OCI-LY7 (cell line): ENCODE data around the gene KAT6B. TPM values are rescaled to one million over a fixed set of nuclear protein-coding genes. Genes with fewer than 3 reads are reported as not detected.

ENCODE experiments used
- BruUV-seq: library from RNA; stranded (reverse); fragments of 400-500 nt; replicated peaks from 2 replicates; lab custom pipeline; 2021; lab: Mats Ljungman, UMichigan
- CTCF ChIA-PET: fragments of 300-600 bp; sonication (Branson Sonifier 250); formaldehyde crosslinking; loops from one replicate; lab custom pipeline; 2022; ENCODE audit warnings: antibody characterized with exemption; ENCODE audit not compliant: unreplicated experiment; lab: Charles Lee
- POLR2A ChIA-PET: fragments of 300-600 bp; sonication (Branson Sonifier 250); formaldehyde crosslinking; loops from one replicate; lab custom pipeline; 2022; ENCODE audit warnings: antibody characterized with exemption; lab: Charles Lee
- DNase-seq: peaks from one replicate; pipeline ENCODE4 v3.0.0-alpha.2; 2015; ENCODE audit warnings: low spot score
- H2AFZ ChIP-seq: fragments of 200-600 bp; sonication (generic), shearing (Covaris generic); 2 replicates; pipeline ENCODE4 v1.6.1; 2014; ENCODE audit warnings: mild to moderate bottlenecking, antibody characterized with exemption, low read length, moderate library complexity
- H3K27ac ChIP-seq: fragments of 200-600 bp; sonication (generic); 2 replicates; pipeline ENCODE4 v1.5.1; 2014; ENCODE audit warnings: mixed run types, low read depth, mild to moderate bottlenecking, moderate library complexity, low read length, inconsistent platforms; ENCODE audit not compliant: poor library complexity, severe bottlenecking
- H3K36me3 ChIP-seq: fragments of 200-600 bp; sonication (generic); 2 replicates; pipeline ENCODE4 v1.6.1; 2014; ENCODE audit warnings: mild to moderate bottlenecking, antibody characterized with exemption, low read length, moderate library complexity, mixed read lengths; ENCODE audit not compliant: insufficient read depth
- H3K4me1 ChIP-seq: fragments of 200-600 bp; sonication (generic); 2 replicates; pipeline ENCODE4 v1.5.1; 2014; ENCODE audit warnings: mild to moderate bottlenecking, low read length; ENCODE audit not compliant: insufficient read depth, poor library complexity, severe bottlenecking
- H3K4me2 ChIP-seq: fragments of 200-600 bp; sonication (generic); 2 replicates; pipeline ENCODE4 v1.6.1; 2014; ENCODE audit warnings: mild to moderate bottlenecking, low read length
- H3K4me3 ChIP-seq: fragments of 200-600 bp; sonication (generic); 2 replicates; pipeline ENCODE4 v1.5.1; 2014; ENCODE audit warnings: mild to moderate bottlenecking, low read depth, low read length; ENCODE audit not compliant: poor library complexity, severe bottlenecking
- H3K79me2 ChIP-seq: fragments of 200-600 bp; sonication (generic); 2 replicates; pipeline ENCODE4 v1.6.1; 2016; ENCODE audit warnings: low read depth, mild to moderate bottlenecking, low read length, moderate library complexity, mixed read lengths; ENCODE audit not compliant: insufficient read depth
- H3K9me2 ChIP-seq: fragments of 200-600 bp; sonication (generic); 2 replicates; pipeline ENCODE4 v1.6.1; 2016; ENCODE audit warnings: mild to moderate bottlenecking, low read length, mixed read lengths; ENCODE audit not compliant: insufficient read depth
- H3K9me3 ChIP-seq: fragments of 200-600 bp; sonication (generic); 2 replicates; pipeline ENCODE4 v1.6.1; 2014; ENCODE audit warnings: mild to moderate bottlenecking, mixed run types, low read length, mixed read lengths
- H4K20me1 ChIP-seq: fragments of 200-600 bp; sonication (generic); 2 replicates; pipeline ENCODE4 v1.6.1; 2014; ENCODE audit warnings: mild to moderate bottlenecking, antibody characterized with exemption, low read length, moderate library complexity, mixed read lengths; ENCODE audit not compliant: insufficient read depth
- CTCF ChIP-seq: fragments of 200-600 bp; sonication (generic); conservative IDR thresholded peaks from 2 replicates; pipeline ENCODE4 v1.5.1; 2014; ENCODE audit warnings: mild to moderate bottlenecking, antibody characterized with exemption, low read length, moderate library complexity, mixed read lengths
- EZH2phosphoT487 ChIP-seq: fragments of 200-600 bp; sonication (generic); IDR thresholded peaks from 2 replicates; pipeline ENCODE4 v1.6.1; 2018; ENCODE audit warnings: low read depth, borderline replicate concordance, mild to moderate bottlenecking, mixed run types, antibody characterized with exemption, low read length, moderate library complexity, mixed read lengths
- intact Hi-C: fragments of 100-400 bp; cut with micrococcal nuclease; formaldehyde crosslinking; loops from one replicate; pipeline ENCODE4 v1.10.0; 2022; ENCODE audit not compliant: unreplicated experiment
- total RNA-seq, 2 experiments: library from RNA; depleted of rRNA in 1 of 2; stranded (reverse); fragments of >200 nt in 1 of 2; shearing (Covaris generic) in 1 of 2; gene quantifications; 2 replicates each; pipeline ENCODE4 v1.2.3, GENCODE V29; 2014 to 2022

The KAT6B gene
- total RNA-seq, 2 experiments from 2014 or later = 20.8 to 40.8 TPM

DNA sequence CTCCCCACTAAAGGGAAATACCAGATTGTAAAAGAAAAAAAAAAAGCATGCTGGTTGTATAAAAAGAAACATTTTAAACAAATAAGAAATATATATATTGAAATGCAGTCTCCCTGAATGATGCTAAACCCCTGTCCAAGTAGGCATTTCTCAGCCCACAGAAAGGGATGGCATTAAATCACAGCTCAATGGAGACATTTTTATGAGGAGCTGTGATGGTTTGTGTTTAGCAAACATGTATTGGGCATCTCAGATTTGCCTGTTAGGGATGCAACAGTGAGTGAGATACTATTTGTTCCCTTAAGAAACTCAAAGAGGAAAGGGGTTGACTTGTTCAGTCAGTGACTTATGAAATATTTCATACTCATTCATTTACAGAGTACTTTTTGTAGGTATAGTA is 51.5 kb downstream of the KAT6B start:
- Histone ChIP-seq H3K4me1 (no peaks in the 10 kb centered on the region), H4K20me1 (no peaks in the 10 kb centered on the region; the same call in 1 of the 2 replicates), H3K79me2 (no peaks in the 10 kb centered on the region; the same call in 1 of the 2 replicates), H3K4me2 (no peak overlapping the region), H3K9me2 (no peaks in the 10 kb centered on the region), H3K4me3 (no peak overlapping the region), H3K9me3 (peaks cover 4% of the 10 kb centered on the region; the same call in 1 of the 2 replicates), H2AFZ (no peak overlapping the region), H3K27ac (no peak overlapping the region), H3K36me3 (no peaks in the 10 kb centered on the region)
- no peak for TF ChIP-seq CTCF
- no peak for TF ChIP-seq EZH2phosphoT487
- no peak for DNase-seq
- intact Hi-C loops = no loop called here
- ChIA-PET POLR2A (interaction anchor here (0.9 kb wide), 1 partner anchor 15 kb away, joined by 5 read pairs; no protein-coding TSS in a partner anchor), CTCF (no interaction called here)
- BruUV-seq = no TSS peak

- Histone ChIP-seq H3K27ac (no peak overlapping the region), H3K4me3 (no peak overlapping the region), H4K20me1 (no peaks in the 10 kb centered on the region), H3K36me3 (no peaks in the 10 kb centered on the region), H3K4me2 (no peak overlapping the region), H3K79me2 (no peaks in the 10 kb centered on the region; the same call in 1 of the 2 replicates), H2AFZ (no peak overlapping the region), H3K9me3 (peaks cover 4% of the 10 kb centered on the region; the same call in 1 of the 2 replicates), H3K4me1 (no peaks in the 10 kb centered on the region), H3K9me2 (no peaks in the 10 kb centered on the region)
- DNase-seq = no peak
- BruUV-seq = no TSS peak
- no peak for TF ChIP-seq EZH2phosphoT487
- no peak for TF ChIP-seq CTCF
- POLR2A ChIA-PET = interaction anchor here (0.8 to 1.4 kb wide), 3 partner anchors 11 to 24 kb away, joined by 4 read pairs; no protein-coding TSS in a partner anchor
- CTCF ChIA-PET = no interaction called here
- intact Hi-C loops = no loop called here
Observed at GRCh38 chr10:74880041-74880440, 53.6 kb downstream of the KAT6B start.

DNA sequence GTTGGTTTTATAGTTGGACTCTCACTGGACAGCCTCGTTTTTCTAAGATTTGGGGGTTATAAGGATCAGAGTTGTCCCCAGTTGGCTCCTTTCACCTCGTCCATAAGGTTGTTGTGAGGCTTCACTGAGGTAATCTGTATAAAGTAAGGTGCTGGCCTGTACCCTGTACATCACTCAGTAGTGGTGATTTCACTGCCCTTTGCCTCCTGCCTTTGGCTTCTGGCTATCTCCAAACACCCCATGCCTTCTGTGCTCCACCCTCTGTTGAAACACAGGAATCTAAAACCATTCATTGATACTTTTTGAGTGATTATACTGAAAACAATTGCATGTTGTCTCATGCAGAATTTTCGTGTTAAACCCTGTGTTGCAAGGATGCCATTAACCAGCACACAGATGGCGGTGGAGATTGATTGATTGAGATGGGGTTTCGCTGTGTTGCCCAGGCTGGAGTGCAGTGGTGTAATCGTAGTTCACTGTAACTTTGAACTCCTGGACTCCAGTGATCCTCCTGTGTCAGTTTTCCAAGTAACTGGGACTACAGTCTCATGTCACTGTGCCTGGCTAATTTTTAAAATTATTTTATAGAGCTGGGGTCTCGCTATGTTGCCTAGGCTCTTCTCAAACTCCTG is 55.0 kb downstream of the KAT6B start:
- Histone ChIP-seq H2AFZ (no peak overlapping the region), H3K4me1 (no peaks in the 10 kb centered on the region), H3K9me3 (peaks cover 4% of the 10 kb centered on the region; the same call in 1 of the 2 replicates), H3K79me2 (no peaks in the 10 kb centered on the region; the same call in 1 of the 2 replicates), H3K4me3 (no peak overlapping the region), H3K27ac (no peak overlapping the region), H3K4me2 (no peak overlapping the region), H4K20me1 (no peaks in the 10 kb centered on the region), H3K36me3 (no peaks in the 10 kb centered on the region), H3K9me2 (no peaks in the 10 kb centered on the region)
- ChIA-PET POLR2A (interaction anchor here (0.6 to 1.0 kb wide), 2 partner anchors 22 to 146 kb away, joined by 3 read pairs; no protein-coding TSS in a partner anchor), CTCF (no interaction called here)
- no peak for DNase-seq
- BruUV-seq = no TSS peak
- no peak for TF ChIP-seq CTCF
- no peak for TF ChIP-seq EZH2phosphoT487
- intact Hi-C loops = no loop called here
